Retinal pigment epithelial cell (primary cell): Measurements from ENCODE around the gene MANSC1.

Experiments
- DNase-seq: peaks from one replicate; pipeline ENCODE4 v3.0.0-alpha.2; 2010; ENCODE audit warnings: low read depth
- H3K4me3 ChIP-seq: 2 replicates; pipeline ENCODE4 v1.5.1; 2011; ENCODE audit warnings: mild to moderate bottlenecking, low read length, control low read depth, moderate library complexity
- TF ChIP-seq, protein P1 (sequence below): conservative IDR thresholded peaks from 2 replicates; pipeline ENCODE4 v1.5.1; 2011; ENCODE audit warnings: low read depth, low read length, control low read depth, inconsistent platforms

The MANSC1 gene

DNA sequence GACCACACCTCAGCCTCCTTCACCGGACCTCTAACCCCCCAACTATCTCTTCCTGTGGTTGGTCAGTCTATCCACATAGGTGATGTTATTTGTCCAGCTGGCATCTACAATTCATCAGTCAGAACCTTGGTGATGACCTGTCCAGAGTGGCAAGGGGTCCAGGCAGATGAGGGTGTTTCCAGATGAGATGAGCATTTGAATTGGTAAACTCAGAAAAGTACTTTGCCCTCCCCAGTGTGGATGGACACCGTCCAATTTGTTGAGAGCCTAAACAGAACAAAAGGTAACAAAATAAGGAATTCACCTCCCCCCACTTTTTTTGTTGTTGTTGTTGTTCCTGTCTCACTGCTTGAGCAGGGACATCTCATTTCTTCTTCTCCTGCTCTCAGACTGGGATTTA lies 48.9 kb downstream of the MANSC1 start:
- H3K4me3 ChIP-seq: no peak overlapping the region
- no peak for DNase-seq
- TF ChIP-seq, protein P1, sequence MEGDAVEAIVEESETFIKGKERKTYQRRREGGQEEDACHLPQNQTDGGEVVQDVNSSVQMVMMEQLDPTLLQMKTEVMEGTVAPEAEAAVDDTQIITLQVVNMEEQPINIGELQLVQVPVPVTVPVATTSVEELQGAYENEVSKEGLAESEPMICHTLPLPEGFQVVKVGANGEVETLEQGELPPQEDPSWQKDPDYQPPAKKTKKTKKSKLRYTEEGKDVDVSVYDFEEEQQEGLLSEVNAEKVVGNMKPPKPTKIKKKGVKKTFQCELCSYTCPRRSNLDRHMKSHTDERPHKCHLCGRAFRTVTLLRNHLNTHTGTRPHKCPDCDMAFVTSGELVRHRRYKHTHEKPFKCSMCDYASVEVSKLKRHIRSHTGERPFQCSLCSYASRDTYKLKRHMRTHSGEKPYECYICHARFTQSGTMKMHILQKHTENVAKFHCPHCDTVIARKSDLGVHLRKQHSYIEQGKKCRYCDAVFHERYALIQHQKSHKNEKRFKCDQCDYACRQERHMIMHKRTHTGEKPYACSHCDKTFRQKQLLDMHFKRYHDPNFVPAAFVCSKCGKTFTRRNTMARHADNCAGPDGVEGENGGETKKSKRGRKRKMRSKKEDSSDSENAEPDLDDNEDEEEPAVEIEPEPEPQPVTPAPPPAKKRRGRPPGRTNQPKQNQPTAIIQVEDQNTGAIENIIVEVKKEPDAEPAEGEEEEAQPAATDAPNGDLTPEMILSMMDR: no peak

- H3K4me3 ChIP-seq: no peak overlapping the region
- DNase-seq: no peak
- TF ChIP-seq, protein P1: no peak
Observed at GRCh38 chr12:12297201-12297830, 52.7 kb downstream of the MANSC1 start.

- H3K4me3 ChIP-seq: no peak overlapping the region
- no peak for DNase-seq
- TF ChIP-seq, protein P1: no peak
Observed at GRCh38 chr12:12294215-12295005, 55.6 kb downstream of the MANSC1 start.

GRCh38 chr12:12290206-12290605 lies 59.8 kb downstream of the MANSC1 start:
- DNase-seq: no peak
- TF ChIP-seq, protein P1: no peak
- no peak overlapping the region for H3K4me3 ChIP-seq

DNA sequence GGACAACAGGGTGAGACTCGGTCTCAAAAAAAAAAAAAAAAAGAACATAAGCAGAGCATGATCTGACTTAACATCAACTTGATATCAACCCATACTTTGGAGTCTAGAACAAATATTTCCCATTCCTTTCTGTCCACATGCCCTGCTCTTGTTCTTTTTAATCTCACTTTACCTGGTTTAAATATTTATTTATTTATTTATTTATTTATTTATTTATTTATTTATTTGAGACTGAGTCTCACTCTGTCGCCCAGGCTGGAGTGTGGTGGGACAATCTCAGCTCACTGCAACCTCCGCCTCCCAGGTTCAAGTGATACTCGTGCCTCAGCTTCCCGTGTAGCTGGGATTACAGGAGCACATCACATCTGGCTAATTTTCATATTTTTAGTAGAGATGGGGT lies 63.6 kb downstream of the MANSC1 start:
- TF ChIP-seq, protein P1: no peak
- no peak for DNase-seq
- no peak overlapping the region for H3K4me3 ChIP-seq

- TF ChIP-seq, protein P1: no peak
- peak overlapping the region; percentile 6 for H3K4me3 ChIP-seq
- peak; percentile 81 for DNase-seq
Observed at GRCh38 chr12:12282761-12283425, 67.1 kb downstream of the MANSC1 start.
